Common myeloid progenitor, CD34-positive (primary cell): Measurements from ENCODE around the gene ARHGAP15.
A peak's percentile ranks its signal among the peaks of the same experiment; 100 is the strongest.

Source experiments
- CTCF ChIA-PET: fragments of 350-600 bp; sonication (Branson Sonifier 250); formaldehyde crosslinking; loops from one replicate; lab custom pipeline; 2021; ENCODE audit warnings: antibody characterized with exemption; lab: Charles Lee
- POLR2A ChIA-PET: fragments of 350-600 bp; sonication (Branson Sonifier 250); formaldehyde crosslinking; loops from one replicate; lab custom pipeline; 2021; ENCODE audit warnings: antibody characterized with exemption; lab: Charles Lee
- DNase-seq, 3 donors: peaks; one replicate each; pipeline versions ENCODE4 v3.0.0 to v3.0.0-alpha.2; 2013
- H3K27ac ChIP-seq, 2 experiments: 1 replicate in 1 of 2; 2 replicates in 1 of 2; pipeline ENCODE4 v1.7.0; 2013; ENCODE audit warnings: inconsistent platforms in 2 of 2, low read length in 2 of 2, mild to moderate bottlenecking in 2 of 2, low read depth in 1 of 2, moderate library complexity in 1 of 2; ENCODE audit not compliant: severe bottlenecking in 2 of 2, insufficient read depth in 1 of 2, poor library complexity in 1 of 2
- H3K27me3 ChIP-seq, 5 experiments: replicated peaks in 2 of 5; 1 replicate in 3 of 5; 2 replicates in 2 of 5; pipeline versions ENCODE4 v1.6.1 to v1.7.0; 2013; ENCODE audit warnings: low read length in 4 of 5, mild to moderate bottlenecking in 2 of 5, moderate library complexity in 2 of 5, inconsistent platforms in 1 of 5; ENCODE audit not compliant: insufficient read depth in 5 of 5, control insufficient read depth in 4 of 5
- H3K36me3 ChIP-seq, 4 experiments: 1 replicate in 2 of 4; 2 replicates in 2 of 4; pipeline versions ENCODE4 v1.6.1 to v1.7.0; 2013; ENCODE audit warnings: low read length in 3 of 4, control low read depth in 1 of 4, mild to moderate bottlenecking in 1 of 4; ENCODE audit not compliant: control insufficient read depth in 4 of 4, insufficient read depth in 4 of 4
- H3K4me1 ChIP-seq, 4 experiments: 1 replicate in 3 of 4; 2 replicates in 1 of 4; pipeline versions ENCODE4 v1.6.1 to v1.7.1; 2013; ENCODE audit warnings: low read length in 3 of 4, mild to moderate bottlenecking in 3 of 4, control low read depth in 1 of 4, inconsistent platforms in 1 of 4, moderate library complexity in 1 of 4; ENCODE audit not compliant: control insufficient read depth in 4 of 4, insufficient read depth in 4 of 4; ENCODE audit errors: control extremely low read depth in 1 of 4
- H3K4me3 ChIP-seq, 7 experiments: 1 replicate in 4 of 7; 2 replicates in 3 of 7; pipeline versions ENCODE4 v1.5.1 to v1.7.0; 2013; ENCODE audit warnings: mild to moderate bottlenecking in 7 of 7, low read length in 6 of 7, moderate library complexity in 6 of 7, inconsistent platforms in 2 of 7, low read depth in 2 of 7, control low read depth in 1 of 7; ENCODE audit not compliant: insufficient read depth in 4 of 7, control insufficient read depth in 1 of 7; ENCODE audit errors: extremely low read depth in 1 of 7
- H3K9me3 ChIP-seq, 5 experiments: 1 replicate in 4 of 5; 2 replicates in 1 of 5; pipeline versions ENCODE4 v1.6.1 to v1.7.1; 2013; ENCODE audit warnings: low read length in 4 of 5, mild to moderate bottlenecking in 2 of 5, inconsistent platforms in 1 of 5, low read depth in 1 of 5, moderate library complexity in 1 of 5; ENCODE audit not compliant: control insufficient read depth in 4 of 5, insufficient read depth in 2 of 5; ENCODE audit errors: control extremely low read depth in 1 of 5
- WGBS: methylation state at CpG from one replicate; pipeline ENCODE4 v1.1.5; 2013; ENCODE audit not compliant: insufficient coverage; 5-methylcytosine and 5-hydroxymethylcytosine counted together

The ARHGAP15 gene

DNA sequence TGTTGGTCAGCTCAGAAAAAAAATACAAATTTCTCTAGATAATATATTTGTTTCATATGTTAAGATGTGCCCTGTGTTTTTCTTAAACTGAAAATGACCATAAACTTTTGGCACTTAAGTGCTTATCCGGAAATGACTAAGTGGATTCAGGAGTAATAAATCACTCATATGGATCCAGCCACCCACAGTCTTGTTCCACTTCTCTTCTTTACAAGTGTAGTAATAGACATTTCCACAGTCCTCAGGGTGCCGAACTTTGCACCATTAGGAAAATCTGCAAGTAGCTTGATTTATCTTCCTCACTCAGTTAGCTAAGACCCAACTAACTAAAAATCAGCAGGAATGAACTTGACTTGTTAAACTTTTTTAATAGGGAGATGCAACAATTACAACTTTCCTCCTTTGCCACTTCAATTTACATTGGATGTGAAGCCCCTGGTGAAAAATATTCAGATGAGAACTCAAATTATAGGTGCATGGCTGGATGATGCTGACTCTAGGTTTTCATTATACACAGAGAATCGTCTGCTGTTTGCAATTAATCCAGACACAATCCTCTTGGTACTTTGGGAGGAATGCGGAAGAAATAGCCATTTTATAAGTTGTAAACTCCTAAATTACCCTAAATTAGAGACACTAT lies 322.5 kb downstream of the ARHGAP15 start:
- Histone ChIP-seq H3K27me3 (no peaks in the 10 kb centered on the region), H3K4me3 (peak overlapping the region in 2 of 7 experiments; percentile 35 to 43), H3K27ac (peak overlapping the region in 1 of 2 experiments; percentile 63), H3K36me3 (peaks cover 0 to 12% (median 0%) of the 10 kb centered on the region in 4 experiments), H3K9me3 (no peaks in the 10 kb centered on the region), H3K4me1 (peaks cover 20 to 41% (median 27%) of the 10 kb centered on the region in 4 experiments)
- ChIA-PET CTCF (interaction anchor here (0.6 to 1.4 kb wide), 3 partner anchors 18 to 48 kb away, joined by 3 to 8 read pairs (median 3); no protein-coding TSS in a partner anchor), POLR2A (no interaction called here)
- peak; percentile 84 to 96 (median 95) for DNase-seq
- WGBS: 80% methylated on average over 1 of the region's 4 CpGs

DNA sequence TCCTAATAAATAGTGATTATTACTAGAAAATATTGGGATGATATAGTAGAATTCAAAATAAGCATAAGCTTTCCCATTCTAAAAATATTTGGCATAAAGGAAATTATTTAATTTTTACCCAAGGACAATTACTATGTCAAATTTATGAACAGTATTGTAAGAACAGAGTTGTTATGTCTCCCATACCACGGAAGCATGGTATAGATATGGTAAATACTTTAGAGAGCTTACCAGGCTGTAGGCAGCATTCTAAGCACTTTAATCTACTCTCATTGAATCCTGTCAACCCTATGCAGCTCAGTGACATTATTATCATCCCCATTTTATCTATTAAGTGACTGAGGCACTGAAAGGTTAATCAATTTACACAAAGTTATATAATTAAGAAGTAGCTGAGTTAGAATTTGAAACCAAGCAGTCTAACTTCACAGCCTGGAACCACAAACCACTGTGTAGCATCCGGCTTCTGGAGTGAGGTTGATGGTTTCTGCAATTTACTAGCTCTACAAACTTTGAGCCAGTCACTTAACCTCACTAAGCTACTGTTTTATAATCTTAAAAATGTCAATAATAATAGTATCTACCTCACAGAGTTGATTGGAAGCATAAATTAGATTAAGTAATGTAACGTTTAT lies 323.7 kb downstream of the ARHGAP15 start:
- Histone ChIP-seq H3K9me3 (peaks cover 0 to 5% (median 0%) of the 10 kb centered on the region in 5 experiments), H3K27me3 (no peaks in the 10 kb centered on the region), H3K27ac (no peak overlapping the region), H3K4me1 (peaks cover 20 to 41% (median 27%) of the 10 kb centered on the region in 4 experiments), H3K4me3 (peak overlapping the region in 2 of 7 experiments; percentile 11 to 32), H3K36me3 (peaks cover 0 to 8% (median 2%) of the 10 kb centered on the region in 4 experiments)
- peak; percentile 59 to 94 (median 92) for DNase-seq
- WGBS: no CpG with 5 or more reads among the region's 3 CpGs
- POLR2A ChIA-PET: no interaction called here
- CTCF ChIA-PET: interaction anchor here (1.2 to 1.6 kb wide), 3 partner anchors 29 to 60 kb away, joined by 3 to 5 read pairs (median 3); no protein-coding TSS in a partner anchor

GRCh38 chr2:143453981-143454511 lies 324.8 kb downstream of the ARHGAP15 start:
- no peak overlapping the region for H3K4me3 ChIP-seq
- peaks cover 0 to 8% (median 4%) of the 10 kb centered on the region in 4 experiments for H3K36me3 ChIP-seq
- no peak for DNase-seq
- 100% methylated on average over 2 of the region's 2 CpGs for WGBS
- H3K27me3 ChIP-seq: no peaks in the 10 kb centered on the region
- peaks cover 20 to 41% (median 27%) of the 10 kb centered on the region in 4 experiments for H3K4me1 ChIP-seq
- H3K27ac ChIP-seq: no peak overlapping the region
- peaks cover 0 to 9% (median 0%) of the 10 kb centered on the region in 5 experiments for H3K9me3 ChIP-seq
- POLR2A ChIA-PET: no interaction called here
- CTCF ChIA-PET: interaction anchor here (1.2 to 1.6 kb wide), 2 partner anchors 30 to 58 kb away, joined by 3 to 5 read pairs; no protein-coding TSS in a partner anchor

DNA sequence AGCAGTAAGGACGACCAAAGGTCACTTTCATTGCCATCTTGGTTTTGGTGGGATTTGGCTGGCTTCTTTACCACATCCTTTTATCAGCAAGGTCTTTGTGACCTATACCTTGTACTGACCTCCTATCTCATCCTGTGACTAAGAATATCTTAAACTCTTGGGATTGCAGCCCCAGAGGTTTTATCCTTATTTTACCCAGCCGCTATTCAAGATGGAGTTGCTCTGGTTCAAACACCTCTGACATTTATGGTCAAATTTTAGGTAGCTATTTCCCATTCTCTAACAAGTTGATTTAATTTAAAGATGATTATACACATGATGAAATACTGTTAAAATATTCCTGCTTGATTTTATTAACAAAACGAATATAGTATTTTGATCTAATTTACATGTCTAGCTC lies 326.1 kb downstream of the ARHGAP15 start:
- H3K4me1 ChIP-seq: peaks cover 20 to 34% (median 26%) of the 10 kb centered on the region in 4 experiments

DNA sequence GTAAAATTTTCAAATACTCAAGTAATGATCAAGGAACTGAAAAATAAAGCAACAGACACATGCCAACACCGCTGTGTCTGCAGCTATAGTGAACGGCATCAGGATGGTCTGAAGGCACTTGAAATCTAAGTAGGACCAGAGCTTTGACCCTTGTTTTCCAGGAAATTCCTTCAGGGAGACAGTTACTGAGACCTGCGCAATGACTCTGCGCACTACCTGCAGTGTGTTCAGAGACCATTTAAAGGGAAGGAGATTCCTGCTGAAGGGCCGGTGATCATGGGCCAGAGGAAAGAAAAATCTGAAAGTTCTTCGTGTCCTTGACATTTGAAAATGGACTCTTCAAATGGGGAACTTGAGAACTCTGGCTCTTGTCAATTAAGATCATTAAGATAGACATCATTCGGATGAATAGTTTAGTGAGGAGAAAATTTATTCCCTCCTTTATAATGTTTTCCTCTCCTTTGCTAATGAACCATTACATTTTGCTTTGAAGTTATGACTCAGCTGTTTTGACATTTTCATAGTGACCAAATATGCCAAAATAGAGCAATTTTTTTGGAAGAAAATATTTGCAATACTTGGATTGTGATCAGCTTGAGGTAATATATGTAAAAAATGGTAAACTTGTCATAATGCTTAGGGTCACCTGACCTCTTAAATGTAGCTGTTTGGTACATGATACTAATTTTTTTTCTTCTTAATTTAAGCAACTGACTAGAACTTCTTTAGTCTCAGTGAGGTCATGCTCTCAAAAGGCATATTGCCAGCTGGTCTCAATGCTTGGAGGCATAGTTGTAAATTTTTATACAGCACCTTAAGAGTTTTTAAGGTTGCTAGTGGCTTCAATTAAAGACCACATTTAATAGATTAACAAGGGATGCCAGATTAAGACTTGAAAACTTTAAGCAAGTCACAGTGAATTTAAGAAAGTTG lies 329.3 kb downstream of the ARHGAP15 start:
- H3K4me3 ChIP-seq: no peak overlapping the region
- DNase-seq: no peak
- POLR2A ChIA-PET: no interaction called here
- peaks cover 0 to 5% (median 1%) of the 10 kb centered on the region in 4 experiments for H3K4me1 ChIP-seq
- CTCF ChIA-PET: interaction anchor here (0.8 kb wide), 1 partner anchor 23 kb away, joined by 3 read pairs; no protein-coding TSS in a partner anchor
- H3K36me3 ChIP-seq: peaks cover 0 to 12% (median 7%) of the 10 kb centered on the region in 4 experiments
- H3K27ac ChIP-seq: no peak overlapping the region
- H3K9me3 ChIP-seq: peaks cover 0 to 9% (median 0%) of the 10 kb centered on the region in 5 experiments
- 98% methylated on average over 6 of the region's 7 CpGs for whole genome bisulfite sequencing
- no peaks in the 10 kb centered on the region for H3K27me3 ChIP-seq

More for the DNA sequence above, 326.1 kb downstream of the ARHGAP15 start:
- no peak for DNase-seq
- 83% methylated on average over 1 of the region's 3 CpGs for WGBS
- no peaks in the 10 kb centered on the region for H3K27me3 ChIP-seq
- no peak overlapping the region for H3K4me3 ChIP-seq
- no peak overlapping the region for H3K27ac ChIP-seq
- H3K36me3 ChIP-seq: peaks cover 0 to 8% (median 4%) of the 10 kb centered on the region in 4 experiments
- ChIA-PET CTCF (interaction anchor here (1.7 kb wide), 1 partner anchor 17 kb away, joined by 3 read pairs; no protein-coding TSS in a partner anchor), POLR2A (no interaction called here)
- H3K9me3 ChIP-seq: peaks cover 0 to 9% (median 0%) of the 10 kb centered on the region in 5 experiments

DNA sequence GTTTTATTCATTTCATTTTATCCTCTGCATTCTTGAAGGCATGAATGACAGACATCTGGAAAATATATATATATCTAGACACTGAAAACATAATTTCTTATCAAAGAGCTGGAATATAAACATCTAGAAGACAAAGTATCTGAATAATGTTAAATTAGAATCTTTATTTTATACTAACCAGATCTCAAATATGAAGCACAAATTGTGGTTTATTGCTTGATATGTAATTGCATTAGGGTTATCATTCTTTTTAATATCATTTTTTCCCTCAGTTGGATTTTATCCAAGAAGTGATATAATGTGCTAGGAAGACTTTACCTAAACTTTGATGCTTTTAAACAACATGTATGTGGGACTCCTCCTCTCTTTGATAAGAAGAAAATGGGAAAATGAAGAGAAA lies 331.2 kb downstream of the ARHGAP15 start:
- no peak for DNase-seq
- POLR2A ChIA-PET: no interaction called here

More for the DNA sequence above, 331.2 kb downstream of the ARHGAP15 start:
- H3K27me3 ChIP-seq: no peaks in the 10 kb centered on the region
- H3K4me1 ChIP-seq: no peaks in the 10 kb centered on the region
- H3K9me3 ChIP-seq: peaks cover 0 to 9% (median 0%) of the 10 kb centered on the region in 5 experiments
- H3K27ac ChIP-seq: no peak overlapping the region
- CTCF ChIA-PET: interaction anchor here (0.6 kb wide), 1 partner anchor 860 kb away, joined by 3 read pairs; no protein-coding TSS in a partner anchor
- H3K36me3 ChIP-seq: peaks cover 3 to 12% (median 7%) of the 10 kb centered on the region in 4 experiments
- H3K4me3 ChIP-seq: no peak overlapping the region
